ENCODE results near the gene BPGM. TPM values are rescaled to one million over a fixed set of nuclear protein-coding genes. Genes with fewer than 3 reads are reported as not detected.

Gene BPGM
- total RNA-seq, 4 donors from 2014 or later = 9.8 to 13.3 (median 12.5) TPM

DNA sequence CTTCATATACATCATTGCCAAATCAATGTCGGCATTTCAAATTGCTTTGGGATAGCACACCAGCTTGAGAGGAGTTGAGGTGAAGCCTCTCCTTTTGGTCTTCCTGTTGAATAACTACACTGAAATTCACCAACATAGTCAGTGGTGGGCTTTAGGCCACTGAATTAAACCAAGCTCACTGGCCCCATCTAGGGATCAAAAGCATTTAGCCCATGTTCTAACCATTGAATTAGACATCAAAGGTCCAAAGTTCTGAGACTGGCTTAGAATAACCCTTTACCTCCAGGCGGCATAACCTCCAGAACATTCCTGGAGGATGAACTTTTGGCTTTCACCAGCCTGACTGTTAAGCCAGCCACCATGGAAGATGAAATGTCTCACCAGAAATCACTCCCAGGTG, 54.6 kb downstream of the BPGM start:
- no peaks in the 10 kb centered on the region for H3K9me3 ChIP-seq
- peaks cover 6% of the 10 kb centered on the region for H3K4me1 ChIP-seq
- H3K4me3 ChIP-seq = no peak overlapping the region
- TF ChIP-seq POLR2A (IDR thresholded peaks at IDR 0.05) (no peak), EP300 (IDR thresholded peaks at IDR 0.05) (no peak), POLR2AphosphoS5 (IDR thresholded peaks at IDR 0.05) (no peak)
- TF ChIP-seq, protein P1, sequence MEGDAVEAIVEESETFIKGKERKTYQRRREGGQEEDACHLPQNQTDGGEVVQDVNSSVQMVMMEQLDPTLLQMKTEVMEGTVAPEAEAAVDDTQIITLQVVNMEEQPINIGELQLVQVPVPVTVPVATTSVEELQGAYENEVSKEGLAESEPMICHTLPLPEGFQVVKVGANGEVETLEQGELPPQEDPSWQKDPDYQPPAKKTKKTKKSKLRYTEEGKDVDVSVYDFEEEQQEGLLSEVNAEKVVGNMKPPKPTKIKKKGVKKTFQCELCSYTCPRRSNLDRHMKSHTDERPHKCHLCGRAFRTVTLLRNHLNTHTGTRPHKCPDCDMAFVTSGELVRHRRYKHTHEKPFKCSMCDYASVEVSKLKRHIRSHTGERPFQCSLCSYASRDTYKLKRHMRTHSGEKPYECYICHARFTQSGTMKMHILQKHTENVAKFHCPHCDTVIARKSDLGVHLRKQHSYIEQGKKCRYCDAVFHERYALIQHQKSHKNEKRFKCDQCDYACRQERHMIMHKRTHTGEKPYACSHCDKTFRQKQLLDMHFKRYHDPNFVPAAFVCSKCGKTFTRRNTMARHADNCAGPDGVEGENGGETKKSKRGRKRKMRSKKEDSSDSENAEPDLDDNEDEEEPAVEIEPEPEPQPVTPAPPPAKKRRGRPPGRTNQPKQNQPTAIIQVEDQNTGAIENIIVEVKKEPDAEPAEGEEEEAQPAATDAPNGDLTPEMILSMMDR (IDR thresholded peaks at IDR 0.05) = peak in 1 of 2 donors; percentile 7
- H3K27ac ChIP-seq = no peak overlapping the region
- no peaks in the 10 kb centered on the region for H3K36me3 ChIP-seq
- DNase-seq (ENCODE audit: low spot score in 2 of 2) = no peak
- WGBS = 95% methylated on average over 2 of the region's 2 CpGs
- H3K27me3 ChIP-seq = no peaks in the 10 kb centered on the region

DNA sequence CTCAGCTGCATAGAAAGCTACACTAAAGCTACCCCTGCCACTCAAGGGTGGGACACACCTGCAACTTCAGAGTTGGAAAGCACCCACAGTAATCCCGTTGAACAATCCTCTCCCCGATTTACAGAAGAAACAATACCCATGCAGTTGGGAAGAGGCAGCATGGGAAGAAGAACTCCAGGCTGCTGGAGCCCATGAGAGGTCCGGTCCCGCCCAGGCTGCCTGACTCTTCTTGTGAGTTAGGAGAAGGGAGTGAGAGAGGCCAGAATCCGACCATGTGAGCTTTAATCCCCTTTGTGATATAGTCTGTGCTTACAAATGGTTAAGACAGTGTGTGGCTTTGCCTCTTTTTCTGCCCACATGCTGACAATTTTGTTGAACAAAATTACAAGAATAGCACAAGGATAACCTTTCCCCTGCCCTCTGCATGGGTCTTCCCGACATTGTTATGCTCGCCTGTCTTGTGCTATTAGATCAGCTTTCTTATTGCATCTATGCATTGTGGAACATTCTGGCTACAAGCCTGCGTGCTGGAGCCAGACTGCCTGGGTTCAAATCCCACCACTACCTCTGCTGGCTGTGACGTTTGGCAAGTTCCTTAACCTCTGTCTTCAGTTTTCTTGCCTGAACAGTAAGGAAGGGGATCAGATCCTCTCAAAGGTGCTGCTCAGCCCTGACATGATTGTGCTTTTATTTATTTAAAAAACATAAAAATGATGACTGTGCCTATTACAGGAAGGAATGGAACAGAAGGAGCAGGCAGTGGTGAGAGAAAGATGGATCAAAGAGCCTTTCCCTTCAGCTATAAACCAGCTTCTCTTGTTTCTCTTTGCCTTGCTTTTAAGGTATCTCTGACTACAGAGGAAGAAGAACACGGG, 56.0 kb downstream of the BPGM start:
- TF ChIP-seq EP300 (IDR thresholded peaks at IDR 0.05) = no peak
- TF ChIP-seq POLR2AphosphoS5 (IDR thresholded peaks at IDR 0.05) = no peak
- no peak for TF ChIP-seq POLR2A (IDR thresholded peaks at IDR 0.05)
- TF ChIP-seq, protein P1 (IDR thresholded peaks at IDR 0.05) = no peak
- DNase-seq (ENCODE audit: low spot score in 2 of 2) = no peak
- H3K9me3 ChIP-seq = no peaks in the 10 kb centered on the region
- no peak overlapping the region for H3K4me3 ChIP-seq
- no peaks in the 10 kb centered on the region for H3K36me3 ChIP-seq
- WGBS = 74% methylated on average over 10 of the region's 10 CpGs
- H3K27ac ChIP-seq = no peak overlapping the region
- H3K4me1 ChIP-seq = peaks cover 4% of the 10 kb centered on the region
- H3K27me3 ChIP-seq = no peaks in the 10 kb centered on the region

DNA sequence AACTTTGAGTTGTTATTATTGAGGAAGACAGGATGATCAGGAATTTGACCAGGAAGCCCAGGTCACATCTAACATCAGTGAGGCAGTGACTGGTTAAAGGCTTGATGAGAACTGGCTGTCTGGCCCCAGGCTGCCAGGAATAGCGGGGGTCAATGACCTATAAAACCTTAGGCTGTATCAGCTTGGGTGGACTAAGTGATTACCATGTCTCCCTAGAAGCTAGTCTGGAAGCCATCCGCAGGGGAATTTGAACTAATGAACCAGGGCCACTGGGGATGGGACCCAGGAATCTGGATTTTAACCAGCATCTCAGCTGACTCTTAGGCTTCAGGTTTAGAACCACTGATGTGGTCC, 56.6 kb downstream of the BPGM start:
- Histone ChIP-seq H3K36me3 (no peaks in the 10 kb centered on the region), H3K4me1 (peaks cover 7% of the 10 kb centered on the region), H3K27ac (peak overlapping the region; percentile 1), H3K27me3 (no peaks in the 10 kb centered on the region), H3K4me3 (no peak overlapping the region), H3K9me3 (no peaks in the 10 kb centered on the region)
- no peak for DNase-seq (ENCODE audit: low spot score in 2 of 2)
- TF ChIP-seq POLR2AphosphoS5 (IDR thresholded peaks at IDR 0.05) = no peak
- TF ChIP-seq EP300 (IDR thresholded peaks at IDR 0.05) = no peak
- no peak for TF ChIP-seq POLR2A (IDR thresholded peaks at IDR 0.05)
- TF ChIP-seq, protein P1 (IDR thresholded peaks at IDR 0.05) = no peak
- 96% methylated on average over 2 of the region's 2 CpGs for whole genome bisulfite sequencing

DNA sequence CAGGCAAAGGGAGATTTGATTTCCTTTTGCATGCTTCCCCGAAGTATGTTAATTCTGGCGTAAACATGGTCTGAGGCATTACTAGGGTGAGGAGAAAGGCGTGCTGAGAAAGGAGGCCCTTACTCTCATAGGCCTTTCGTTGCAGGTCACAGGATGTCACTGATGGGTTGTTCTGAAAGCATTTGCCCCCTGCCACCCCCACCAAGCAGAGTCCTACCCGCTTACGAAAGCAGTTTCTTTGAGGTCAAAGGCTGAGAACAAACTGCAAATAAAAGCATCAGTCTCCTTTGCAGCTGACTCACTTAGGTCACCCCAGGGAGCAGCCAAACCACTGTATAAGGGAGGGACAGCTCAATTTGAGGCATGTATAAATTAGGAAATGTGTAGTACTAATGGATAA, 57.1 kb downstream of the BPGM start:
- Histone ChIP-seq H3K36me3 (no peaks in the 10 kb centered on the region), H3K4me1 (peaks cover 7% of the 10 kb centered on the region), H3K27me3 (no peaks in the 10 kb centered on the region), H3K27ac (peak overlapping the region; percentile 1), H3K9me3 (no peaks in the 10 kb centered on the region), H3K4me3 (no peak overlapping the region)
- no peak for DNase-seq (ENCODE audit: low spot score in 2 of 2)
- TF ChIP-seq POLR2A (IDR thresholded peaks at IDR 0.05) (no peak), EP300 (IDR thresholded peaks at IDR 0.05) (no peak), POLR2AphosphoS5 (IDR thresholded peaks at IDR 0.05) (no peak)
- TF ChIP-seq, protein P1 (IDR thresholded peaks at IDR 0.05) = no peak
- WGBS = 88% methylated on average over 6 of the region's 6 CpGs

DNA sequence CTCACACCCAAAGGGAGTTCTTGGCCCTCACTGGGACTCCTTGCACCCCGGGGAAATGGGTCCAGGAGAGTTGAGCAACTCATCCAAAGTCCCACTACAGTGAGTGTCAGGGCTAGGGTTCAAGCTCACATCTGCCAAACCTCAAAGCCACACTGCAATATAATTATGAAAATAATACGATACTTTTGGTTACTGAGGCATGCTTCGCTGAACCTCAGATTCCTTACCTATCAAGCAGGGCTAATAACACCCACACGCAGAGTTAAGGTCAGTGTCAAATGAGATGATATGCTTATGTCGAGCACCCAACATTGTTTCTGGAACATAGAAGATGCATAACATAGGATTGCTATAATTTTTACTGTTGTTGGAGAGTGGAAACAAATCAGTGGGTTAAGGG, 58.2 kb downstream of the BPGM start:
- no peak for DNase-seq (ENCODE audit: low spot score in 2 of 2)
- TF ChIP-seq POLR2AphosphoS5 (IDR thresholded peaks at IDR 0.05) (no peak), EP300 (IDR thresholded peaks at IDR 0.05) (no peak), POLR2A (IDR thresholded peaks at IDR 0.05) (no peak)
- TF ChIP-seq, protein P1 (IDR thresholded peaks at IDR 0.05) = no peak
- Histone ChIP-seq H3K9me3 (no peaks in the 10 kb centered on the region), H3K36me3 (no peaks in the 10 kb centered on the region), H3K4me3 (no peak overlapping the region), H3K27me3 (no peaks in the 10 kb centered on the region), H3K27ac (peak overlapping the region; percentile 34), H3K4me1 (peaks cover 2% of the 10 kb centered on the region)
- 89% methylated on average over 5 of the region's 5 CpGs for WGBS

Data from suprapubic skin (tissue), 4 donors.